HS-27A (cell line): Measurements from ENCODE around the gene CMSS1.
"Not testable (repeated sequence)": the region's sequence is repeated elsewhere in the genome, so short reads cannot be mapped to it uniquely, and the experiment has no call there.

Experiments
- DNase-seq: peaks from one replicate; pipeline ENCODE4 v3.0.0-alpha.2; 2012; ENCODE audit warnings: low read depth, missing footprints

The CMSS1 gene

DNA sequence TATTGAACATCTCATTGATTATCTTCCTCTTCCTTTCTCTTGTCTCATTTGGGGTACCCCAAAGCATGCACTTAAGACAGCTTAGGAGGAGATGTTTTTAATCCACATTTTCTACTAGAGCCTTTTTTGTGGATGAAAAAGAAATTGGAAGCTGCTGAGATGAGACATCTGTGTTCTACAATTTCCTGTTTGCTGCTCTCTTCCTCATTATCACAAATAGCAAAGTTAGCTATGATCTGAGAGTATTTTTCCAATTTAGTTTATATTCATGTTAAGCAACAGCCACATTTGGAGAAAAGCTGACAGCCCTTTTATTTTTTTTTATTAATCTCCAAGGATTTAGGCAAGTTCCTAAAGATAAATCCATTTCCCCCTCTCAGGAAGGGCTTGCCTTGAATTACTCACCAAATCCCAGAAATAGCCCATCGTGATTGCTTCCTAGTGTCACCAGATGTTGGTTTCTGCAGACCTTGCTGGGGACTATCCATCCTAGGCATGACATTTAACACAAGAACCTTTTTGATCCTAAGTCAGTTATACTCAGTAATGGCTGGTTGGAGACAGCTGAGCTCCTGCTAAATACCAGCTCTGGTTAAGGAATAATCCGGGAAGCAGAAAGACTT, 367.4 kb downstream of the CMSS1 start:
- no peak for DNase-seq

DNA sequence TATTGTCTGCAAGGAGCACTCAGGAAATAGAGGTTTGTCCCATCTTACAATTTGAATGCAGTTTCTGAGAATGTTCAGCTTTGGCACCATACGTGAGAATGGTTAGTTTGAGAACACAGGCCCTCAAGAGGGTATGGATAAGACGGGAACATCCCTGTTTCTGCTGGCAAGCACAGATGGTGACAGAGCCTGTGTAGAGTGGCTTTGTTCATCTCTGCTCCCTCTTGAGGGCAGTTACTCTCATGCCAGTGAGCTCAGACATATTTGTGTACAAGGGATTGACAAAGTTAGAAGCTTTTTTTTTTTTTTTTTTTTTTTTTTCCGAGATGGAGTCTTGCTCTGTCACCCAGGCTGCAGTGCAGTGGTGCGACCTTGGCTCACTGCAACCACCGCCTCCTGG, 368.2 kb downstream of the CMSS1 start:
- DNase-seq = no peak

DNA sequence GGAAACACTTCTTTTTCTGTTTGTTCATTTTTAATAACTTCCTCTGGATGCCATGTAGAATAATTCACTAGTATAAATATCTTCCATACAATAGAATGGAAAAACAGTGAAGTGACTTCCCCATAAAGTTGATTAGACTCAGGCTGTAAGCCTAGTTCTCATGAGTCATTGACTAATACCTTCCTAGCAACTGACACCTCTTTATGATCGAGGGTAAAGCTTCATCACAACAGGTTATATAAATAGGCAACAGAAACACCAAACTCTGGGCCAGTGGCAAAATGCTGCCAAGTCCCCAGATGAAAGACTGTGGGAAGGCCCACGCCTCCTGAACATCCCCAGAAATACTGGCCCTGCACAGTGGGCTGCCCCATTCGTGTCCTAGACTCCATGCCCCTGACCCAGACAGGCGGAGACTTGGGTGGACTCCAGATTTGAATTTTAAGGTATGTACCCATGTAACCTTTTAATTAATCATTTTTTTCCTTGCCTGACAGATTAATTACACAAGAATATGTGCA, 371.8 kb downstream of the CMSS1 start:
- no peak for DNase-seq

DNA sequence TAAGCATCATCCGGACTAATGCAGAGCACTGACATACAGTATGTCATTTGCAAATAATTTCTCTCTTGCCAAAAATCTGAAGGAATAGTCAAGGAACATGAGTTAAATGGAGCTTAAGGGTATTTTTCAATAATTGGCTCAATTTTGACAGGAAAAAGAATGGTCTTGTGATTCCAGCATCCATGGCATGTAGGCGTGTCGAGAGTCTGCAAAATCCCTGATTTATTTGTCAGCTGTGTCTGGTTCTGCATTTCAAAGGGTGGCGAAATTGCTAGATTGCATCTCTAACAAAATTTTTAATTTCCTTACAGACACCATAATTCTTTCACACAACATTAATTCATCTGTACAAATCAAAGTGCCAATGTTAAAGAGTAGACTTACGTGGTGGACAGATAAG, 377.7 kb downstream of the CMSS1 start:
- no peak for DNase-seq

DNA sequence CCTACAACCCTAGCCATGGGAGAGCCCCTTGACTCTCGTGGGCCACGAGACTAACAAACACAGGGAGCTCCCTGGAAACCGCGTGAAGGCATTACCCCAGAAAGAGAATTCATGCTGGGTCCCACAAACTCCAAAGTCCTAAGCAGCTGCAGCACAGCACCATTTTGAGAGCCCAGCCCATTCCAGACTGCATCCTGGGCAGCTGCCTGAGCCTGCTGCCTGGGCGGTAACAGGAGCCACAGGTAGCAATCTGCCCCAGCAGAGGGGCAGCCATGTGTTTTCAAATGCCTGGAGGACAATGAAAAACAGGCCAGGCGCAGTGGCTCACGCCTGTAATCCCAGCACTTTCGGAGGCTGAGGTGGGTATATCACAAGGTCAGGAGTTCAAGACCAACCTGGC, 380.2 kb downstream of the CMSS1 start:
- no peak for DNase-seq

DNA sequence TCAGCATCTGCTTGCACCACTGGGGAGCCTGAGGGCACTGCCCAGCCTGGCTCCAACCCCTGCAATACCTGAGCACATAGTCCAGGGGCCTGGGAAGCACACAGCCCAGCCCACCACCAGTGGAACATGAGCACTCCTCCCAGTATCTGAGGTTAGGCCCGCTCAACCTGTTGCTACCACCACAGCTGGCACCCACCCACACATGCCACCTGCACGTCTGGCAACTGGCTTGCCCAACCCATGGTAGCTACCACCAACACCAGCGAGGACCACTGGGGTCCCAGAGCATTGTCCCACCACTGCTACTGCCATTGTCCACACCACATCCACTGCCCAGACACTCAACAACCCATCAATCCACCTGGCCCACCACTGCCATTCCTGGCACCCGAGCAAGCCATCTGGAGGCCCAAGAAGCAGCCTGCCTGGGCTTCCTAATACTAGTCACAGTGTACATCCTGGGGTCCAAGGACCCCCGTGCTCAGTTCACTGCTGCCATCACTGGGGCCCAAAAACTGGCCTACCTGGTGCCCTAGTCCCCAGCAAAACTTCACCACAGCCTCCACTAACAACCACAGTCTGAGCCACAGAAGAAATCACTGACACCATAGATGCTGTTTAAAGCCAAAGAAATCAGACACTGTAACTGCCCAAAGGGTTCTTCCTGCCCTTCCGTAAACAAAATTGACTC, 381.1 kb downstream of the CMSS1 start:
- DNase-seq = no peak

DNA sequence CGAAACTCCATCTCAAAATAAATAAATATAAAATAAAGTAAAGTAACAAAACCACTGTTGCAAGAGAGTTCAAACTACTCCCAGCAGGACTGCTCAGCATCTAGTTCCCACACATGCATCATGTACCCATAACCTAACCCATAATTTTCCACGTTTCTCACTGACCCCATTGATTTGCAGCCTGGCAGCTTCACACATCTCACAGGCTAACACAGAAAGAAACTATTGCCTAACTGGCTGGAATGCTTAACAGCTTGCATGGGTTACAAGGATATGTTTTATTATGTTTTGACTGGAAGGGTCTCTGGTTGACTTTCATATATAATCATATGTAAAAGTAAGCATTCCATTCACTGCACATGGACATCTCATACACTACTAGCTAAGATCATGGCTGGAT, 387.5 kb downstream of the CMSS1 start:
- DNase-seq = no peak

DNA sequence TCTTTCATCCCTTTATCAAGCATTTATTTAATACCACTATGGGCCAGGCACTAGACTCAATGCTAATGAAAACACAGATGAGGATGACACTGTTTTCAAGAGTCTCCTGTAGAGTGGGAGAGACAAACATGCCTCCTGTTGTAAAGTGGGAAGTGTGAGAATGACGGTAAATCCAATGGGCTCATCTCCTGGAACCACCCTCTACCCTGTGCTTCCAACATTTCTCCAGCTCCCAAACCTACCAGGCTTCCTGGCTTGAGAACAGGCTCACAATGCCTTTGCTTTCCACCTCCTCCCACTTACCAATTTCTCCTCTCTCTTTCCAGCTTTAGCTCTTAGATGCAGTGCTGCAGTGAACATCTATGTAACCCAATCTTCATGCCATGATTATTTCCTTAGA, 389.0 kb downstream of the CMSS1 start:
- DNase-seq = no peak

DNA sequence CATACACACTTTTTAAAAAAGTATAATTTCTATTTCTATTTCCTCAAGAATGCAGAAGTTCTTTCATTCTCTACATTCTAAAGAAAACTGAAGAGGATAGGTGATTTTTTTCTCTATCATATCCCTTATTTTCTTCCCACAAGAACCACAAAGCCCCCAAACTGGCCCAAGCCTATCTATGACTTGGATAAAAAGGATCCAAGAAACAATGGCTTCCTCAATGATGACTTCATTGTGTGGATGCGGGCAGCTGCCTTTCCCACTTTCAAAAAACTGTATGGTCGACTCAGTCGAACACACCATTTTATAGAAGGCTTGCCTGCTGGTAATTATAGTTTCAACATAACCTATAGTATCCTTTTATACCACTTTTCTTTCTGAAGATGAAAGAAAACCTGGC, 390.2 kb downstream of the CMSS1 start:
- no peak for DNase-seq

DNA sequence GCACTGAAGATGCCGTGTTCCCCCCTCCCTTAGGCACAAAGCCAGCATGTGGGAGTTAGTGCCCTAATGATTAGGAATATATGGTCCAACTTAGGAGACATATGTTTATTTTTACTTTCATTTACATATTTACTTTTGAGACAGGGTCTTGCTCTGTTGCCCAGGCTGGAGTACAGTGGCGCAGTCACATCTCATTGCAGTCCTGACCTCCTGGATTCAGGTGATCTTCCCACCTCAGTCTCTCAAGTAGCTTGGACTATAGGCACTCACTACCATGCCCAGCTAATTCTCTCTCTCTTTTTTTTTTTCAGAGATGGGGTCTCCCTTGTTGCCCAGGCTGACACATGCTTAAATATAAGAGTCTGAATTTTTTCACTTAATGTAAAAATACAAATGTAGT, 391.5 kb downstream of the CMSS1 start:
- no peak for DNase-seq

DNA sequence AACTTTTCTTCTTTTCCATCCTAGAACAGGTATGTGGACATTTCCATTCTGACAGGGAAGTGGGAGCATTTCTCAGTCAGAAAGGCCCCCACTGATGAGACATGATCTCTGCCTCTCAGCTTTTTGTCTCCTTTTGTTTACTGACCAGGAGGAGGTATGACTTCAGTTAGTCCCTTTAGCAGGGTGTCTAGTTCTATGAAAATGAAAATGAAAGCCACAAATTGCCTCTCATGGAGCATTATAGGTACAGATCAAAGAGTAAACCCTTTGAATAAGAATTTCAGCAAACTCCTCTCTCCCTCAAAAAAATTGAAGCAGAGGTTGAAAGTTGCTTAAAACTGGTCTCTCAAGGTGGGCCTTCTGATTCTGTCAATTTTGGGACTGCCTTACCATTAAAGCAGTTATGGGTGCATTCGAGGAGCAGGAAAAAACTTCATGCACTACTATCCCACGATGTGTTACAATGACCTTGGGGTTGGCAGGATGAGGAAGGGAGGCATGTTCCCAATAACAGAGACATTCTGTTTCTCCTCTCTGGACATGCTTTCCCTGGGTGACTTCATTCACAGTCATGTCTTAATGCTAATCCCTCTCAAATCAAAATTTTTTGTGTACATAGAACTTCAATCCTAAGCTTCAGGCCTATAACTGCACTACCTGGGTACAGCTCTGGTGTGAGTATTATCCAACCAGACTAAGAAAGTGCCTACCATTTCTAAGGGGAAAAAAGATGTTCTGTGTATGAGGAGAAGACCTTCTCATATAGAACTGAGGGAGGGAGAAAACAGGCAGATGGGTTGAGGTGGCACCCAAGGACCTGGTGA, 392.5 kb downstream of the CMSS1 start:
- no peak for DNase-seq

DNA sequence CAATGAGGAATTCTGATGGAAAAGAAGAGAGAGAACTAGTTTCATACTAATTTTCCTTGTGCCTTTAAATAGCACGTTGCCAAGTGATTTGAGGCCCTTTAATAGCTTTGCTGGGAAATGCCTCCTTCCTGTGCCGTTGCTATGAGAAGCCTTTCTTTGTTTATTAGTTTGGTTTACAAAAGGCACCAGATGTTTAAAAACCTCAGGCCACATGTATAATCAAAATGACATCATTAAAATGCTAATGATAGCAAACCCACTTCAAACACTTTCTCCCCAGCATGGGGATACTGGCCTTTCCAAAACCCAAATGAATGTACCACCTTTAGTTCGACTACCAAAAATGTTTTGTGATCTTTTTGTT, 393.1 kb downstream of the CMSS1 start:
- no peak for DNase-seq

DNA sequence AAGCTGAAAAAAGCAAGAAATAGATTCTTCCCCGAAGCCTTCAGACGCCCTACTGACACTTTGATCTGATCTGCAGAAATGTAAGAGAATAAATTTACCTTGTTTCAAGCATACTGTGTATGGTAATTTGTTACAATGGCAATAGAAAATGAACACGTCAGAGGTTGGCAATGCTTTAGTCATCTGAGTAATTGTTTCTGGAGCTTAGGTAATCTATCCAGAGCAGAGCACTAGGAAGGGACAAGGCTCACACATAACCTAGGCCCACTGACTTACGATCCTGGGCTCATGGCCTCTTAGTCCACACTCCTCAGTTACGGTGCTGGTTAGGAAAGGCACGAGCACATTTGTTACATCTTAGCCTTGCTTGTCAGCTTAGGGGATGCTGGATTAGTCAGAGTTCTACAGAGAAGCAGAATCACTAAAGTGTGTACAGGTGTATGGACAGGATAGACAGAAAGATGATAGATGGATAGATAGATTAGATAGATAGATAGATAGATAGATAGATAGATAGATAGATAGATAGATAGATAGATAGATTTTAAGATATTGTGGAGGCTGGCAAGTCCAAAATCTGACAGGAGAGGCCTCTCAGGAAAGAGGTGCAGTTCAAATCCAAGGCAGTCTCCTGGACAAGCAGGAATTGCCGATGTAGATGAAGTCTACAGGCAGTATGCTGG, 396.4 kb downstream of the CMSS1 start:
- DNase-seq = no peak

DNA sequence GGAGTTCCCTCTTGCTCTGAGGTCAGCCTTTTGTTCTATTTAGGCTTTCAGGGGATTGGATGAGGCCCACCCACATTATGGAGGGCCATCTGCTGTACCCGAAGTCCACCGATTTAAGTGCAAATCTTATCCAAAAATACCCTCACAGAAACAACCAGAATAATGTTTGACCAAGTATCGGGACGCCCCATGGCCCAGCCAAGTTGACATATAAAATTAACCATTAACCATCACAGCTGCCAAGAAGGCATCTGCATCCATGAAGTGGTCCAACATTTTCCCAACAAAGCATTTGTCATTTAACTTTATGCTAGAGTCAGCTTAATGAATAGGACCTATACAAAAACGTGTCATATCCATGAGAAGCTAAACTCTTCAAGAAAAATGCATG, 396.9 kb downstream of the CMSS1 start:
- no peak for DNase-seq

DNA sequence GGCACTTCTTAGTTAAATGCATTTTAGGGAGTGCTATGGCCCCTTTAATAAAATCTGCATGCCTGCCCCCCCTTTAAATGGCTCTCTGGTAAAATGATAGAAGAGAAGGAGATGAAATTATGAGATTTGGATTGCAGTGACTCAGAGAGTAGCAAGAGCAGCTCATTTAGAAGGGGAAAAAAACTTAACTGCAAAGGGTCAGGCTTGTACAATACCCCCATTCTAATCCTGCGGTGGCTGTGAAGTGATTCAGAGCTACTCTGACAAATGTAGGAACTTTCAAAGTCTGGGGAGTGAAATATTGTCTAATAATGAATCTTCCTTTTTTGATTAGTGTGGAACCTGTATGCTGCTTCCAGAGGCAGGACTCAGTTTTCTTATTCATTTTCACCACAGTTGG, 399.1 kb downstream of the CMSS1 start:
- DNase-seq = no peak

DNA sequence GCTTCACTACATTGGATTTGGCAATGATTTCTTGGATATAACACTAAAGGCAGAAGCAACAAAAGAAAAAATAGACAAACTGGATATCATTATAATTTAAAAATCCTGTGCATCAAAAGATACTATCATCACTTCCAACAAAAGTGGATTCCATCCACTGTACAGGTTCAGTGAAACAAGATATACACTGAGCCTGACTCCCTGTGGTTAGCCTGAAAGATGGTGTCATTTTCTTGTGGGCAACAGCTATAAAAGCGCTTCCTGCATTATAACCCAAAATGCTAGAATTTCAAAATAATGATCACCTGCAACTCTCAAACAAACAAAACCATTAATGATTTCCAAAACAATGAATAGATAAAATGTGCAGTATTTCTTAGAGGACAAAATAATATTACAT, 403.5 kb downstream of the CMSS1 start:
- no peak for DNase-seq

DNA sequence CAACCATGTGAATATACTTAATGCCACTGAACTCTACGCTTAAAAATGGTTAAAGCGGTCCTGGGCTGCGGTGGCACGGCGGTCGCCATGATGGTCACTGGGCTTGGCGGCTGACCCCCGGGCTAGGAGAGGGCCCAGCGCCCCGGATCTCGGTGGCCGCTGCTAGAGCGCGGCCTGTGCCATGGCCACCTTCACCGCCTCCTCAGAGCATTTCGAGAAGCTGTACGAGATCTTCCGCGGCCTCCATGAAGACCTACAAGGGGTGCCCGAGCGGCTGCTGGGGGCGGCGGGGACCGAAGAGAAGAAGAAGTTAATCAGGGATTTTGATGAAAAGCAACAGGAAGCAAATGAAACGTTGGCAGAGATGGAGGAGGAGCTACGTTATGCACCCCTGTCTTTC, 407.5 kb downstream of the CMSS1 start:
- DNase-seq = no peak

DNA sequence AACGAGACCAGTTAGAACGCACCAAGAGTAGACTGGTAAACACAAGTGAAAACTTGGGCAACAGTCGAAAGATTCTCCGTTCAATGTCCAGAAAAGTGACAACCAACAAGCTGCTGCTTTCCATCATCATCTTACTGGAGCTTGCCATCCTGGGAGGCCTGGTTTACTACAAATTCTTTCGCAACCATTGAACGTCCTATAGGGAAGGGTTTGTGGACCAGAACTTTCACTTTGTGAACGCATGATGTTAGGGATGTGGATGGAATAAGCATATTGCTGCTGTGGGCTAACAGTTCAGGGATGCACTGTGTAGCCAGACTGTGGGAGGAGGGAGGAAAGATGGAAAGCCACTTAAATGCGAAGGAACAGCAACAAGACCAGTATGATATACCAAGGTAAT, 408.2 kb downstream of the CMSS1 start:
- no peak for DNase-seq

DNA sequence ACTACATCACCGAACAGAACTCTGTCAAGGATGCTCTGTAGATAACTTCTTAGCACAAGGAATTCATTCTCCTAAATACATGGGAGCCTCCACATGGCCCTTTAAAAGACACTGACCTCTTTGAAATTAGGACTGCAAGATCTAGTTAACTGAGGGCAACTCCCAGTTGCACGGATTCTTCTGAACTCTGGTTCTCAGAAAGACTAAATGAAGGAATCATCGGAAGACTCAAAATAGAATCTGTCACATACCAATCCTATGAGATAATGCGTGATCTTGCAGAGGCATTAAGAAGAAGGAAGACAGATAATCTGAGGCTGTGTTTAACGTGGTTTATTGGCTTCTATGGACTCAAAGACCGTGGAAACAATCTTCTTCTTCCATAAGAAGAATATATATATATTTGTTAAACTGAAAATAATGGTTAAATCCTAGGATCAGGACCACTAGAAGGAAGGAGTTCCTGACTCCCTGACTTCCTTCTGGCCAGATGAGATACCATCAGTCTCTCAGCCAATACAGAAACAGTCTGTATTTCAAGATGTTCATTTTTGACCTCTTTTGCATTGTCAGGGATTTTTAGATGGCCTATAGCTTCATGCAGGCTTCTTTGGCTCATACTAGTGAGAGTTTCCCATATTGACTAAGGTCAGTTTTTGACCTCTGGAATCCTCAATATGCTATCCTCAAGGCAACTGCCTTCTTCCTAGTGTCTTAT, 409.2 kb downstream of the CMSS1 start:
- DNase-seq = no peak

DNA sequence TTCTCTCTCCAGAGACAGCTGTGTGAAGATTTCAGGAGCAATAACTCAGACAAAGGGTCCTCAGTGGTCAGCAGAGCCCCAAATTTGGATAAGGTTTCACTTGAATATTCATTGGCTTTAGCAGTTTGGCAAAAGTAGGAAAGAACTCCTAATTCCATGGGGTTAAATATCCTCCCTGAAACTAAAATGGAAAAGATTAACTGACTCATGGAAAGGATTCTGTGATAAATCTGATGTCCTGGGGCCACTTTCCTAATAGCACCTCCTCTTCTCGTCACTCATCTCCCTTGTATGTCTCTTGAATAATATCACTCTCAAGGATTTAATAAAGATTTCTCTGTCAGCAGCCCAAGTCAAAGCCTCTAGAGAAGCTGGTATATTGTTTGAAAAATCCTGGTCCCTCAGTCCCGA, 409.9 kb downstream of the CMSS1 start:
- DNase-seq = no peak

DNA sequence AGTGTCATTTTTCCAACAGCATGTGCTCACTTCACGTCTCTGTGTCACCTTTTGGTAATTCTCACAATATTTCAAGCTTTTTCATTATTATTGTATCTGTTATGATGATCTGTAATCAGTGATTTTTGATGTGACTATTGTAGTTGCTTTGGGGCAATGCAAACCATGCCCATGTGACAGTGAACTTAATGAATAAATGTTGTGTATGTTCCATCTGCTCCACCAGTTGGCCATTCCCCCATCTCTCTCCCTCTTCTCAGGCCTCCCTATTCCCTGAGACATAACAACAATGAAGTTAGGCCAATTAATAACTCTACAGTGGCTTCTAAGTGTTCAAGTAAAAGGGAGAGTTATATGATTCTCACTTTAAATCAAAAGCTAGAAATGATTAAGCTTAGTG, 410.6 kb downstream of the CMSS1 start:
- DNase-seq = no peak

DNA sequence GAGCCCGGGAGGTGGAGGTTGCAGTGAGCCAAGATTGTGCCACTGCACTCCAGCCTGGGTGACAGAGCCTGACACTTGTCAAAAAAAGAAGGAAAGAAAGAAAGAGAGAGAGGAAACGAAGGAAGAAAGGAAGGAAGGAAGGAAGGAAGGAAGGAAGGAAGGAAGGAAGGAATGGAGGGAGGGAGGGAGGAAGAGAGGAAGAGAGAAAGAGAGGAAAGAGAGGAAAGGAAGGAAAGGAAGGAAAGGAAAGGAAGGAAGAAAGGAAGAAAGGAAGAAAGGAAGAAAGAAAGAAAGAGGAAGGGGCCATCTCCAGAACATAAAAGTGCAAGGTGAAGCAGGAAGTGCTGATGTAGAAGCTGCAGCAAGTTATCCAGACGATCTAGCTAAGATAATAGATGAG, 411.5 kb downstream of the CMSS1 start:
- not testable (repeated sequence) for DNase-seq
